GM21737 (cell line): Measurements from ENCODE around the gene EHBP1.
A peak's percentile ranks its signal among the peaks of the same experiment; 100 is the strongest.

Experiments used
- ATAC-seq: cut with Tn5 transposase; IDR thresholded peaks from one replicate; pipeline ENCODE4 v1.9.1; 2021; ENCODE audit warnings: mild to moderate bottlenecking, moderate library complexity; ENCODE audit not compliant: unreplicated experiment

Gene EHBP1

GRCh38 chr2:62705007-62705829, at the start of gene EHBP1:
Gene EHBP1 (plus strand): TSS chr2:62705713. CDS start chr2:62707192, 1,479 bp downstream.
- peak; percentile 97 for ATAC-seq

GRCh38 chr2:62657783-62658182, 47.7 kb upstream of the EHBP1 start:
- no peak for ATAC-seq

GRCh38 chr2:62658891-62659290, 46.6 kb upstream of the EHBP1 start:
- no peak for ATAC-seq

GRCh38 chr2:62660087-62660486, 45.4 kb upstream of the EHBP1 start:
- ATAC-seq, result peak; percentile 73

GRCh38 chr2:62660582-62661262, 44.8 kb upstream of the EHBP1 start:
- no peak for ATAC-seq

- ATAC-seq, result no peak
Measured at GRCh38 chr2:62661263-62661635, 44.3 kb upstream of the EHBP1 start.

GRCh38 chr2:62662131-62662530, 43.4 kb upstream of the EHBP1 start:
- ATAC-seq, result no peak

GRCh38 chr2:62662554-62662953, 43.0 kb upstream of the EHBP1 start:
- no peak for ATAC-seq

- ATAC-seq, result no peak
Measured at GRCh38 chr2:62663411-62663810, 42.1 kb upstream of the EHBP1 start.

- ATAC-seq, result no peak
Measured at GRCh38 chr2:62663920-62664795, 41.4 kb upstream of the EHBP1 start.

GRCh38 chr2:62665446-62665845, 40.1 kb upstream of the EHBP1 start:
- no peak for ATAC-seq

GRCh38 chr2:62669180-62669579, 36.3 kb upstream of the EHBP1 start:
- ATAC-seq, result no peak

GRCh38 chr2:62672601-62673000, 32.9 kb upstream of the EHBP1 start:
- ATAC-seq, result no peak

- ATAC-seq, result no peak
Measured at GRCh38 chr2:62675062-62675461, 30.5 kb upstream of the EHBP1 start.

GRCh38 chr2:62685256-62685655, 20.3 kb upstream of the EHBP1 start:
- no peak for ATAC-seq

- ATAC-seq, result no peak
Measured at GRCh38 chr2:62686012-62686685, 19.4 kb upstream of the EHBP1 start.

GRCh38 chr2:62687636-62688035, 17.9 kb upstream of the EHBP1 start:
- no peak for ATAC-seq

GRCh38 chr2:62688771-62689170, 16.7 kb upstream of the EHBP1 start:
- no peak for ATAC-seq

GRCh38 chr2:62691186-62691585, 14.3 kb upstream of the EHBP1 start:
- ATAC-seq, result no peak

GRCh38 chr2:62692225-62692624, 13.3 kb upstream of the EHBP1 start:
- no peak for ATAC-seq

GRCh38 chr2:62698653-62699052, 6.9 kb upstream of the EHBP1 start:
- ATAC-seq, result no peak
